SK-N-SH treated with all-trans-retinoic acid at 6 μM for 48 hours (cell line): Measurements from ENCODE around the gene SH3BP1.

ENCODE experiments used
- ESRRG ChIP-seq: fragments of 250-450 bp; sonication (Bioruptor Pico); IDR thresholded peaks from 2 replicates; pipeline ENCODE4 v1.6.1; 2021; ENCODE audit warnings: mild to moderate bottlenecking
- PPARA ChIP-seq: fragments of 250-450 bp; sonication (Bioruptor Pico); IDR thresholded peaks from 2 replicates; pipeline ENCODE4 v1.5.0; 2020; ENCODE audit warnings: mild to moderate bottlenecking, borderline replicate concordance
- TOX ChIP-seq: fragments of 250-450 bp; sonication (Bioruptor Pico); IDR thresholded peaks from 2 replicates; pipeline ENCODE4 v1.8.0; 2021; ENCODE audit warnings: mild to moderate bottlenecking, moderate library complexity, borderline replicate concordance
- ZNF565 ChIP-seq: fragments of 450-650 bp; formaldehyde crosslinking; conservative IDR thresholded peaks from 2 replicates; pipeline ENCODE4 v1.5.0; 2020; ENCODE audit warnings: low read depth, mild to moderate bottlenecking, moderate library complexity
- ZNF8 ChIP-seq: fragments of 450-650 bp; formaldehyde crosslinking; IDR thresholded peaks from 2 replicates; pipeline ENCODE4 v1.5.0; 2020; ENCODE audit warnings: mild to moderate bottlenecking, moderate library complexity
- TF ChIP-seq, protein P1 (sequence below): fragments of 250-450 bp; sonication (Bioruptor Pico); IDR thresholded peaks from 2 replicates; pipeline ENCODE4 v1.8.0; 2021; ENCODE audit warnings: low read depth, mild to moderate bottlenecking, moderate library complexity, borderline replicate concordance
- TF ChIP-seq, protein P2 (sequence below): fragments of 250-450 bp; sonication (Bioruptor Pico); IDR thresholded peaks from 2 replicates; pipeline ENCODE4 v1.5.0; 2020; ENCODE audit warnings: mild to moderate bottlenecking, moderate library complexity

SH3BP1 gene

DNA sequence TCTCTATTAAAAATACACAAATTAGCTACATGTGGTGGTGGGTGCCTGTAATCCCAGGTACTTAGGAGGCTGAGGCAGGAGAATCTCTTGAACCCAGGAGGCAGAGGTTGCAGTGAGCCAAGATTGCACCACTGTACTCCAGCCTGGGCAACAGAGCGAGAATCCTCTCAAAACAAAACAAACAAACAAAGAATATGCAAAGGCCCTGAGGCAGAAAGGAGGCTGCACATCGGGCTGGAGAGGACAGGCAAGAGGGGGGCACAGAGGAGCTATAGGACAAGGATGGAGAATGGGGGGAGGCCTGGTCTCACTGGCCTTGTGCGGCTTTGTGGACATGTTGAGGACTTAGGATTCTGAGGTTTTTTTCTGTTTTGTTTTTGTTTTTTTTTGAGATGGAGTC is 65.7 kb downstream of the SH3BP1 start (continued):
- TF ChIP-seq, protein P1, sequence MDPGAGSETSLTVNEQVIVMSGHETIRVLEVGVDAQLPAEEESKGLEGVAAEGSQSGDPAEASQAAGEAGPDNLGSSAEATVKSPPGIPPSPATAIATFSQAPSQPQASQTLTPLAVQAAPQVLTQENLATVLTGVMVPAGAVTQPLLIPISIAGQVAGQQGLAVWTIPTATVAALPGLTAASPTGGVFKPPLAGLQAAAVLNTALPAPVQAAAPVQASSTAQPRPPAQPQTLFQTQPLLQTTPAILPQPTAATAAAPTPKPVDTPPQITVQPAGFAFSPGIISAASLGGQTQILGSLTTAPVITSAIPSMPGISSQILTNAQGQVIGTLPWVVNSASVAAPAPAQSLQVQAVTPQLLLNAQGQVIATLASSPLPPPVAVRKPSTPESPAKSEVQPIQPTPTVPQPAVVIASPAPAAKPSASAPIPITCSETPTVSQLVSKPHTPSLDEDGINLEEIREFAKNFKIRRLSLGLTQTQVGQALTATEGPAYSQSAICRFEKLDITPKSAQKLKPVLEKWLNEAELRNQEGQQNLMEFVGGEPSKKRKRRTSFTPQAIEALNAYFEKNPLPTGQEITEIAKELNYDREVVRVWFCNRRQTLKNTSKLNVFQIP (CRISPR knock-in tag): no peak
- TF ChIP-seq ESRRG (CRISPR knock-in tag) (no peak), ZNF8 (no peak), TOX (no peak), PPARA (CRISPR knock-in tag) (no peak), ZNF565 (no peak)
- TF ChIP-seq, protein P2, sequence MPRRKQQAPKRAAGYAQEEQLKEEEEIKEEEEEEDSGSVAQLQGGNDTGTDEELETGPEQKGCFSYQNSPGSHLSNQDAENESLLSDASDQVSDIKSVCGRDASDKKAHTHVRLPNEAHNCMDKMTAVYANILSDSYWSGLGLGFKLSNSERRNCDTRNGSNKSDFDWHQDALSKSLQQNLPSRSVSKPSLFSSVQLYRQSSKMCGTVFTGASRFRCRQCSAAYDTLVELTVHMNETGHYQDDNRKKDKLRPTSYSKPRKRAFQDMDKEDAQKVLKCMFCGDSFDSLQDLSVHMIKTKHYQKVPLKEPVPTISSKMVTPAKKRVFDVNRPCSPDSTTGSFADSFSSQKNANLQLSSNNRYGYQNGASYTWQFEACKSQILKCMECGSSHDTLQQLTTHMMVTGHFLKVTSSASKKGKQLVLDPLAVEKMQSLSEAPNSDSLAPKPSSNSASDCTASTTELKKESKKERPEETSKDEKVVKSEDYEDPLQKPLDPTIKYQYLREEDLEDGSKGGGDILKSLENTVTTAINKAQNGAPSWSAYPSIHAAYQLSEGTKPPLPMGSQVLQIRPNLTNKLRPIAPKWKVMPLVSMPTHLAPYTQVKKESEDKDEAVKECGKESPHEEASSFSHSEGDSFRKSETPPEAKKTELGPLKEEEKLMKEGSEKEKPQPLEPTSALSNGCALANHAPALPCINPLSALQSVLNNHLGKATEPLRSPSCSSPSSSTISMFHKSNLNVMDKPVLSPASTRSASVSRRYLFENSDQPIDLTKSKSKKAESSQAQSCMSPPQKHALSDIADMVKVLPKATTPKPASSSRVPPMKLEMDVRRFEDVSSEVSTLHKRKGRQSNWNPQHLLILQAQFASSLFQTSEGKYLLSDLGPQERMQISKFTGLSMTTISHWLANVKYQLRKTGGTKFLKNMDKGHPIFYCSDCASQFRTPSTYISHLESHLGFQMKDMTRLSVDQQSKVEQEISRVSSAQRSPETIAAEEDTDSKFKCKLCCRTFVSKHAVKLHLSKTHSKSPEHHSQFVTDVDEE (CRISPR knock-in tag): no peak
